Activated CD4-positive, alpha-beta T cell treated with anti-CD3 and anti-CD28 coated beads, Interleukin-2, amount 50 U/mL, for 48 hours (primary cell): Measurements from ENCODE around the gene TPM1.

Source experiments
- DNase-seq, 2 experiments: peaks; one replicate each; pipeline ENCODE4 v3.0.0-alpha.2; 2020

Gene TPM1

DNA sequence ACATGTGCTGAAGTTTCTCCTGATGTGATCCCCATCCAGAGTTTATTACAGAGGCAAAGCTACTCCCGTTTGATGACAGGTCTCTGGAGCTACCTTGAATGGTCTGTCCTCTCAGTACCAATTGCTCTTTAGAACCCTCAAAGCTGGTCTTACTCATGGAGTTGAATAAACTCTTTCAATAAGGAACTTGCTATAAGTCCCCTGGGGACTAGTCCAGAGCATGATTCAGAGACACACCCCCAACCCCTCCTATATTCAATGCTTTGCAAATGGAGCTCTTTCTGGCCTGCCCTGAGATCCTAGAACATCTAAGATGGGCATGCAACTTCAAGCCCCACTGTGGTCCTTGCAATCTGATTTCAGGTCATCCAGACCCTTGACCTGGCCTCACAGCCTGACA is 23.9 kb upstream of the TPM1 start:
- no peak for DNase-seq

- no peak for DNase-seq
Observed at GRCh38 chr15:63019511-63020109, 22.9 kb upstream of the TPM1 start.

DNA sequence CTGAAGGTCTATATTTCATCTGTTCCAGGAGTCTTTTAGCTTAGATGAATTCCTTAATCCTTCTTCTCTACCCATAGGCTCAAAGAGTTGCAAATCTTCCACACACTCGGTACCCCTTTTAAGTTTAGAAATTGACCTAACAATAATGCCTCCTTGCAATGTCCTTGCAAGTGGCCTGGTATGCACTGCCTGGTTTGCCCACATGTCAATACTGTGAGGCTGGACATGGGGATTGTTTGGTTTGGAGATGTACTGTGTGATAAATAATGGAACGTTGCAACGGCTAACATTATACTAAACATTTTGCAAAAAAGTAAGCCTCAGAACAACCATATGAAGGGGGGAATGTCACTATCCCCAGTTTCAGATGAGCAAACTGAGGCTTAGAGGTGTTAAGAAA is 22.4 kb upstream of the TPM1 start:
- DNase-seq = no peak

DNA sequence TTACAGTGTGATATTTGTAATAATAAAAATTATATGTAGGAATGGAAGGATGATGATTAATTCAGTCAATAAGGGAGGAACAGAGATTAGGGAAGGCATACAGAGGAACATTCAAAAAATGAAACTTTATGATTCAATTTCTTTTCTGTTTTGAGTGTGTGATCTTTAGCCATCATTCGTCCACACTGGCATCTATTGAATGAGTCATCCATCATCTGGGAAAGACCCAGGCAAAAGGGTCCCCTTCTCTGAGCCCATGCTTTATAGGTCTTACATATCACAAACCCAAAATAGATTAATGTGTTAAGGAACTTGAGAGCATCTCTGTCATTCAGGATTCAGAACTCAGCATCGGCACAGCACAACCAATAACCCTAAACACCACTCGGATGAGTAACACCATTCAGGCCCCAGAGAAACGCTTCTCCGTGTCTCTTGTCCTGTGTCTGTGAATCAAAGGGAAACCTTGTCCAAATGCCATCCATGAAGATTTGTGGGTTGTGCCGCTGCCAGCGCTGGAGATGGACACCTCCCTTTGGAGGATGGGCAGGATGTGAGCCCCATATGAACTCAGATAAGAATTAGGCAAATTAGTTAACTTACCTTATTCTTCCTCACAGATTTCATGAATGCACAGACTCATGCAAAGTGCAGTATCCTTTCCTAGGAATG is 21.7 kb upstream of the TPM1 start:
- DNase-seq = no peak

- no peak for DNase-seq
Observed at GRCh38 chr15:63022181-63022580, 20.4 kb upstream of the TPM1 start.

GRCh38 chr15:63022663-63023062 is 19.9 kb upstream of the TPM1 start:
- DNase-seq = no peak

DNA sequence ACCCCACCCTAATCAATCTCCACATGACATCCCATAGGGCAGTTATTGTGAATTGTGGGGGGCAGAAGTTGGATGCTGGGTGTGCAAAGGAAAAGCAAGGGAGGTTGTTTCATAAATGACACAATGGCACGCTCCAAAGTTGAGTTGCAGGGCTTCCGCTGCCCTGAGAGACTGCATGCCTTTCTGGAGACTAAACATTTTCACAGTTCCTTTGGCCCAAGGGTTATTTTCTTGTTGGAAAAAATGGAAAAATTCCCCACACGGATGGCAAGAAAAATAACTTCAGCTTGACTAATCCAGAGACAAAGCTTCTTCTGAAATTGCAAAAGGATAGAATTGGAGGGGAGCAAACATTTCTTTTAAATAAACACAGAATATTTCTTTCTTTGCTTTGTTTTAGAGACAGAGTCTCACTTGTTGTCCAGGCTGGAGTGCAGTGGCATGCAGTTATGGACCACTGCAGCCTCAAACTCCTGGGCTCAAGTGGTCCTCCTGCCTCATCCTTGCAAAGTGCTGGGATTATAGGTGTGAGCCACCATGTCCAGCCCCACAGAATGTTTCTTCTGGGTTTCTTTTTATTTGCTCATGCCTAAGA is 19.1 kb upstream of the TPM1 start:
- DNase-seq = no peak

- DNase-seq = no peak
Observed at GRCh38 chr15:63025460-63025859, 17.1 kb upstream of the TPM1 start.

DNA sequence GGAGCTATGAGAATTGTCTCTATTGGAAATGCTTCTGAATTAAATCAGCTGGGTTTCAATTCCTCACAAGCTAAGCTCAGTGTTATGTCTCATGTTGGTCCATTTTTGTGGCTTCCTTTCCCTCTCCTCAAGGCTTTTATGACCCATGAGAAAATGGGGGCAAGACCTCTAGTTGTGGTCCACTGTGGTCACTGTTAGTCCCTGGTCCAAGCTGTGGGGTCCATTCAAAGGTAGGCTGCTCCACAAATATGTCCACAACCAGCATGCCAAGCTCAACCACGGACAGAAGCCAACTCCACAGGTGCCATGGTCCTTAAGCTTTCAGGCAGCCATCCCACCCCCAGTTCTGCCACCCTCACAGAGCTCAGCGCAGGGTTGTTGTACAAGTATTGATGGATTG is 14.9 kb upstream of the TPM1 start:
- DNase-seq = no peak

- DNase-seq = no peak
Observed at GRCh38 chr15:63028442-63029110, 14.0 kb upstream of the TPM1 start.

DNA sequence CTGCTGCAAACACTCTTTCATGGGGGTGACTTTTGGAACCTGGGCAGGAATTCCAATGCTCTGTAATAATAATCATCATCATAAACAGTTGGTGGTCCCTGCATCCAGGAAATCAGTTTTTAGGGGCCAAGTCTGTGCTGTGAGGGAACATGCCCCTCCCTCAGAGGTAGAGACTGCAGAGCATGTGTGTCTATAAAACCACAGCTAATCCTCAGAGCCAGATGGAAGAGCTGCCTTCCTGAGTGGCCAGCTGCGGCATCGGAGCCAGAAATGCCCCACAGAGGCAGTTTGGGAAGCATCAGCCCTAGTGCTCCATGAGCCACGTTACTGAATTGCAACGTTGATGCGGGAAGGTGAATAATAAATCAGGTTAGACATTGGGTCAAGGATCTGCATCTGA is 12.9 kb upstream of the TPM1 start:
- no peak for DNase-seq

DNA sequence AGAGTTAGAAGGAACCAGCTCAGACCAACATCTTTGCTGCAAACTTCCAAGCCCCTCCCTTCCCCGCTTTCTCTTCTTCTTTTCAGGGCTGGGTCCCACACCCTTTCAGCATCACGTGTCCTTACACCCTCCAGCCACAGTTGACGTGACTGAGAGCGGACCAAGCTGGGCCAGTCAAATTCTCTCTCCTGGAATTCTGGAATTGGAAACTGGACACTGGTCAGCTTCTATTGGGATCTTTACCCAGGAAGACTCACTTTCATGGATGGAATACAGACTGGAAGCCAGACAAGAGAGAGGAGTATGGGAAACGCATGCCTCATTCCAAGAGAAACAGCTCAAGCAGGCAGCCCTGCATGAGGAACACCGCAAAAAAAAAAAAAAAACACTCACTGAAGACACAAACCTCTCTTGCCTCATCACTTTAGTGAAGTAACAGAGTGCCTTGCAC is 12.4 kb upstream of the TPM1 start:
- no peak for DNase-seq

DNA sequence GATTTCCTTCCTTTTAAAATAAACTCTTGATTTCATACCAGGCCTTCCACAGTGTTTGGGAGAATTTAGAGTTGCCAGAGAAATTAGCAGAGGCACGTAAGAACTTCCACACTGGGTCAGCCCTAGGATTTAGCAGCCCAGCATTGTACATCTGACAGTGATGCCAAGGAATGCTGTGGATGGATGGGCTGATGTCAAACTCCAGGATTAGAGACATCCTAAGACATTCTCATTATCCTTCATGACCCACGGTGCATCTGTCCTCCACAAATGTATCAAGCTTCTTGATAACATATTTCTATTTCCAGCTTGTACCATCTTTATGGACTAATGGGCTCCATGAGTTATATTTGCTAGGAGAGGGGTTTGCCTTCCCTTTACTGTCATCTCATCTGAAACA is 8.0 kb upstream of the TPM1 start:
- DNase-seq = no peak

- no peak for DNase-seq
Observed at GRCh38 chr15:63035253-63035652, 7.3 kb upstream of the TPM1 start.

DNA sequence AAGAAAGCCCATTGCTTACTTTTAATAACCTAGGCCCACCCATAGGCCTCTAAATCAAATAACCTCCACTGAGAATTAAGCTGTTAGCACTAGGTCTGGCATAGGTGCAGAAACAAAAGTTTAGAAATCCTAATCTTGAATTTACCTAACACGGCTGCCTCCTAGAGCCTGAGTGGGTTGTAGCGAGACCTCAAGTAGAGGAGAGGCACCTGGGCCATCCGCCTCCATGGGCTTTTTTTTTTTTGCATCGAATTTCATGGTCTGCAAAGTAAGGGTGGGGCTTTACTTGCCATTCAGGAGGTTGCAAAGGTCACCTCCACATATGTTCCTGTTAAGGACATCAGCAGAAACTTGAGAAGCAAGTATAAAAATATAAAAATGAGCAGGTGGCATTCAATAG is 6.6 kb upstream of the TPM1 start:
- DNase-seq = no peak

DNA sequence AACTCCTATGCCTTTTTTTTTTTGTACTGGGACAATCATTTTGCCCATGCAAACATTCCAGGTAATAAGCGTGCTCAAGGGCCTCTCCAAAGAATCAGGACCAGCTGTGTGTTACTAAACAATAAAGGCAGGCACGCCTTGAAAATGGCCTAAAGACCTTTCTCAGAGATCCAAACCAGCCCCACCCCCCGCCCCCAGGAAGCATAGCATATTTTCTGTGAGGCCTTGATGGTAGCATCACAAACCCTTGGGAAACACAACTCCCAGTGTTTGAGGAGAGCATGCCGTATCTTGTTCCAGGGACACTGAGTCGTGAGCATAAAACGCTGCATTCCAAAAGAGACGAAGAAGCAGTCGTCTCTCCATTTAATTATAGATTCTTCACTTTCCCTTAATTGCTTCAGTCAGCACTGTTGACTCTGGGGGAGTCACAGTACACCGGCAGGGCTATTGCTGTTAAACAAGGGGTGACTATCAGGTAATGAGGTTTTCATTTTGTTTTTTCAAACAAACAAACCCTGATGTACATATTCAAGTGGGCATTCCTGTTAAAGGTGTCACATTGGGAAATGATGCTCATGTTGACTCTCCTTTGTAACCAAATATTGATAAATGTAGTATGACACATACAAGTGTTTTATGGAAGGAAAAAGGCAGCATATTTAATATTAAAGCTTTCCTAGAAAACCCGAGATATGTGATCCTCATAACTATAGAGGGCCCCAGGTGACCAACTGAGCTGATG is 4.4 kb upstream of the TPM1 start:
- no peak for DNase-seq

- no peak for DNase-seq
Observed at GRCh38 chr15:63038926-63039673, 3.4 kb upstream of the TPM1 start.

- DNase-seq = no peak
Observed at GRCh38 chr15:63039811-63040210, 2.7 kb upstream of the TPM1 start.

DNA sequence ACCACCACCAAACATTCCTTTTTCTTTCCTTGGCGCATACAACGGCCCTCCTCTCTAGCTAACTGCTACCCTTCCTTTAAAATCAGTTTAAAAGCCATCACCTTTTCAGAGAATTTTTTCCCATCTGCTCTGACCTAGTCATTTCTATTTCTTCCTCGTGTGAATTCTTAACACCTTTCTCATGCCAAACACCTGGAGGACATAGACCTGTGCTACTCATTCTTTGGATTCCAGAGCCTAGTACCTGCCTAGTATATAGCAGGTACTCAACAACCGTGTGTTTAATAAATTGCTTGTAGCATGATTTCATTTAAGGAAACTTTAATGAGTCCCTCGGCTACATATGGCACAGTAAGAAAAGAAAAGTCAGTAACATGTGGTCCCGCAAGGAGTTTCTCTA is 2.0 kb upstream of the TPM1 start:
- no peak for DNase-seq

- DNase-seq = no peak
Observed at GRCh38 chr15:63040954-63041353, 1.6 kb upstream of the TPM1 start.

- no peak for DNase-seq
Observed at GRCh38 chr15:63041402-63041973, 1.1 kb upstream of the TPM1 start.

GRCh38 chr15:63042877-63043334 is 359 bp downstream of the TPM1 start:
- peak in 1 of 2 experiments; percentile 10 for DNase-seq
